HG03025 (cell line): Measurements from ENCODE around the gene NBEA.

Experiments used
- ATAC-seq: cut with Tn5 transposase; IDR thresholded peaks from one replicate; pipeline ENCODE4 v1.9.1; 2021; ENCODE audit warnings: mild to moderate bottlenecking, moderate library complexity; ENCODE audit not compliant: unreplicated experiment, low FRiP score

NBEA gene

GRCh38 chr13:35720690-35721554, 778.9 kb downstream of the NBEA start:
- ATAC-seq: no peak
